HepG2 (cell line): Measurements from ENCODE around the gene COG8.

Experiments
- ELF4 ChIP-seq: sonication (generic); formaldehyde crosslinking; IDR thresholded peaks from 2 replicates; pipeline ENCODE4 v1.5.0; 2020; ENCODE audit warnings: missing genetic modification reagents, mild to moderate bottlenecking, moderate library complexity, borderline replicate concordance
- EZH2 ChIP-seq: conservative IDR thresholded peaks from 2 replicates; pipeline ENCODE4 v1.6.1; 2012; ENCODE audit warnings: mild to moderate bottlenecking, low read depth, low read length, moderate library complexity
- KDM1A ChIP-seq: IDR thresholded peaks from 2 replicates; pipeline ENCODE4 v1.6.1; 2016; ENCODE audit warnings: missing compliant biosample characterization
- MLX ChIP-seq: IDR thresholded peaks from 2 replicates; pipeline ENCODE4 v1.6.1; 2016
- PRMT3 ChIP-seq: sonication (generic); formaldehyde crosslinking; IDR thresholded peaks from 2 replicates; pipeline ENCODE4 v1.8.1; 2022; ENCODE audit warnings: low read depth, mild to moderate bottlenecking, moderate library complexity, missing genetic modification reagents, borderline replicate concordance
- ZSCAN29 ChIP-seq: sonication (generic); formaldehyde crosslinking; conservative IDR thresholded peaks from 2 replicates; pipeline ENCODE4 v1.4.0; 2020; ENCODE audit warnings: mild to moderate bottlenecking, missing genetic modification reagents
- TF ChIP-seq, protein P1 (sequence below), 2 experiments: IDR thresholded peaks; 2 replicates each; pipeline ENCODE4 v1.6.1; 2011 to 2012; ENCODE audit warnings: low read length in 2 of 2, borderline replicate concordance in 1 of 2, low read depth in 1 of 2, mild to moderate bottlenecking in 1 of 2, moderate library complexity in 1 of 2
- TF ChIP-seq, protein P2 (sequence below): sonication (generic); formaldehyde crosslinking; IDR thresholded peaks from 2 replicates; pipeline ENCODE4 v1.5.0; 2020; ENCODE audit warnings: mild to moderate bottlenecking, missing genetic modification reagents, moderate library complexity

GRCh38 chr16:69313469-69313868, 25.9 kb downstream of the COG8 start:
- TF ChIP-seq ELF4 (CRISPR knock-in tag) (no peak), PRMT3 (CRISPR knock-in tag) (no peak), EZH2 (no peak), KDM1A (CRISPR knock-in tag) (no peak), MLX (no peak), ZSCAN29 (no peak)
- TF ChIP-seq, protein P1, sequence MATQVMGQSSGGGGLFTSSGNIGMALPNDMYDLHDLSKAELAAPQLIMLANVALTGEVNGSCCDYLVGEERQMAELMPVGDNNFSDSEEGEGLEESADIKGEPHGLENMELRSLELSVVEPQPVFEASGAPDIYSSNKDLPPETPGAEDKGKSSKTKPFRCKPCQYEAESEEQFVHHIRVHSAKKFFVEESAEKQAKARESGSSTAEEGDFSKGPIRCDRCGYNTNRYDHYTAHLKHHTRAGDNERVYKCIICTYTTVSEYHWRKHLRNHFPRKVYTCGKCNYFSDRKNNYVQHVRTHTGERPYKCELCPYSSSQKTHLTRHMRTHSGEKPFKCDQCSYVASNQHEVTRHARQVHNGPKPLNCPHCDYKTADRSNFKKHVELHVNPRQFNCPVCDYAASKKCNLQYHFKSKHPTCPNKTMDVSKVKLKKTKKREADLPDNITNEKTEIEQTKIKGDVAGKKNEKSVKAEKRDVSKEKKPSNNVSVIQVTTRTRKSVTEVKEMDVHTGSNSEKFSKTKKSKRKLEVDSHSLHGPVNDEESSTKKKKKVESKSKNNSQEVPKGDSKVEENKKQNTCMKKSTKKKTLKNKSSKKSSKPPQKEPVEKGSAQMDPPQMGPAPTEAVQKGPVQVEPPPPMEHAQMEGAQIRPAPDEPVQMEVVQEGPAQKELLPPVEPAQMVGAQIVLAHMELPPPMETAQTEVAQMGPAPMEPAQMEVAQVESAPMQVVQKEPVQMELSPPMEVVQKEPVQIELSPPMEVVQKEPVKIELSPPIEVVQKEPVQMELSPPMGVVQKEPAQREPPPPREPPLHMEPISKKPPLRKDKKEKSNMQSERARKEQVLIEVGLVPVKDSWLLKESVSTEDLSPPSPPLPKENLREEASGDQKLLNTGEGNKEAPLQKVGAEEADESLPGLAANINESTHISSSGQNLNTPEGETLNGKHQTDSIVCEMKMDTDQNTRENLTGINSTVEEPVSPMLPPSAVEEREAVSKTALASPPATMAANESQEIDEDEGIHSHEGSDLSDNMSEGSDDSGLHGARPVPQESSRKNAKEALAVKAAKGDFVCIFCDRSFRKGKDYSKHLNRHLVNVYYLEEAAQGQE (IDR thresholded peaks at IDR 0.05; ENCODE audit: borderline replicate concordance in 1 of 2, low read depth in 1 of 2, low read length in 2 of 2): no peak
- TF ChIP-seq, protein P2, sequence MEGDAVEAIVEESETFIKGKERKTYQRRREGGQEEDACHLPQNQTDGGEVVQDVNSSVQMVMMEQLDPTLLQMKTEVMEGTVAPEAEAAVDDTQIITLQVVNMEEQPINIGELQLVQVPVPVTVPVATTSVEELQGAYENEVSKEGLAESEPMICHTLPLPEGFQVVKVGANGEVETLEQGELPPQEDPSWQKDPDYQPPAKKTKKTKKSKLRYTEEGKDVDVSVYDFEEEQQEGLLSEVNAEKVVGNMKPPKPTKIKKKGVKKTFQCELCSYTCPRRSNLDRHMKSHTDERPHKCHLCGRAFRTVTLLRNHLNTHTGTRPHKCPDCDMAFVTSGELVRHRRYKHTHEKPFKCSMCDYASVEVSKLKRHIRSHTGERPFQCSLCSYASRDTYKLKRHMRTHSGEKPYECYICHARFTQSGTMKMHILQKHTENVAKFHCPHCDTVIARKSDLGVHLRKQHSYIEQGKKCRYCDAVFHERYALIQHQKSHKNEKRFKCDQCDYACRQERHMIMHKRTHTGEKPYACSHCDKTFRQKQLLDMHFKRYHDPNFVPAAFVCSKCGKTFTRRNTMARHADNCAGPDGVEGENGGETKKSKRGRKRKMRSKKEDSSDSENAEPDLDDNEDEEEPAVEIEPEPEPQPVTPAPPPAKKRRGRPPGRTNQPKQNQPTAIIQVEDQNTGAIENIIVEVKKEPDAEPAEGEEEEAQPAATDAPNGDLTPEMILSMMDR: no peak
